Nephron (organoid): ENCODE results near the gene CSNK2A3.
A peak's percentile ranks its signal among the peaks of the same experiment; 100 is the strongest.

Source experiments
- H3K27ac Mint-ChIP-seq, 3 experiments: 2 replicates each; pipeline ENCODE4 v1.8.0; 2020; ENCODE audit warnings: mixed read lengths in 3 of 3, mild to moderate bottlenecking in 2 of 3, moderate library complexity in 1 of 3
- H3K27me3 Mint-ChIP-seq: 2 replicates; pipeline ENCODE4 v1.8.0; 2021; ENCODE audit warnings: low read depth, mild to moderate bottlenecking, moderate library complexity, mixed read lengths
- H3K36me3 Mint-ChIP-seq: 2 replicates; pipeline ENCODE4 v1.8.0; 2020; ENCODE audit warnings: low read depth, mixed read lengths
- H3K4me1 Mint-ChIP-seq: 2 replicates; pipeline ENCODE4 v1.8.0; 2020; ENCODE audit warnings: mixed read lengths
- H3K4me3 Mint-ChIP-seq, 3 experiments: 2 replicates each; pipeline ENCODE4 v1.8.0; 2020; ENCODE audit warnings: mild to moderate bottlenecking in 3 of 3, mixed read lengths in 3 of 3, moderate library complexity in 2 of 3
- H3K9me3 Mint-ChIP-seq: 2 replicates; pipeline ENCODE4 v1.8.0; 2020; ENCODE audit warnings: mixed read lengths
- CTCF ChIP-seq, 3 experiments: fragments of 200-600 bp; sonication (generic); IDR thresholded peaks; one replicate each; pipeline ENCODE4 v1.5.0; 2021; ENCODE audit warnings: antibody characterized with exemption in 3 of 3; ENCODE audit not compliant: unreplicated experiment in 3 of 3

Gene CSNK2A3

GRCh38 chr11:11396301-11397035, 43.4 kb upstream of the CSNK2A3 start:
- no peak for TF ChIP-seq CTCF (IDR thresholded peaks at IDR 0.05; ENCODE audit: unreplicated experiment in 3 of 3)
- H3K9me3 Mint-ChIP-seq, result no peaks in the 10 kb centered on the region
- H3K27ac Mint-ChIP-seq, result peak overlapping the region in 2 of 3 experiments; percentile 8 to 72
- H3K4me1 Mint-ChIP-seq, result peaks cover 18% of the 10 kb centered on the region
- peaks cover 22% of the 10 kb centered on the region for H3K27me3 Mint-ChIP-seq
- H3K36me3 Mint-ChIP-seq, result no peaks in the 10 kb centered on the region
- H3K4me3 Mint-ChIP-seq, result no peak overlapping the region

GRCh38 chr11:11395126-11395525, 42.1 kb upstream of the CSNK2A3 start:
- Mint-ChIP-seq H3K27ac (no peak overlapping the region), H3K4me1 (peaks cover 18% of the 10 kb centered on the region), H3K9me3 (no peaks in the 10 kb centered on the region), H3K4me3 (no peak overlapping the region), H3K36me3 (no peaks in the 10 kb centered on the region), H3K27me3 (peaks cover 18% of the 10 kb centered on the region)
- TF ChIP-seq CTCF (IDR thresholded peaks at IDR 0.05; ENCODE audit: unreplicated experiment in 3 of 3), result no peak

GRCh38 chr11:11394241-11394640, 41.2 kb upstream of the CSNK2A3 start:
- H3K4me3 Mint-ChIP-seq, result no peak overlapping the region
- no peaks in the 10 kb centered on the region for H3K9me3 Mint-ChIP-seq
- peaks cover 18% of the 10 kb centered on the region for H3K4me1 Mint-ChIP-seq
- H3K27me3 Mint-ChIP-seq, result peaks cover 20% of the 10 kb centered on the region
- no peak for TF ChIP-seq CTCF (IDR thresholded peaks at IDR 0.05; ENCODE audit: unreplicated experiment in 3 of 3)
- no peak overlapping the region for H3K27ac Mint-ChIP-seq
- no peaks in the 10 kb centered on the region for H3K36me3 Mint-ChIP-seq

GRCh38 chr11:11391796-11392463, 38.9 kb upstream of the CSNK2A3 start:
- Mint-ChIP-seq H3K27ac (no peak overlapping the region), H3K27me3 (peaks cover 11% of the 10 kb centered on the region), H3K36me3 (no peaks in the 10 kb centered on the region), H3K4me3 (no peak overlapping the region), H3K9me3 (no peaks in the 10 kb centered on the region), H3K4me1 (peaks cover 29% of the 10 kb centered on the region)
- TF ChIP-seq CTCF (IDR thresholded peaks at IDR 0.05; ENCODE audit: unreplicated experiment in 3 of 3), result no peak

- Mint-ChIP-seq H3K9me3 (no peaks in the 10 kb centered on the region), H3K27me3 (peaks cover 11% of the 10 kb centered on the region), H3K36me3 (no peaks in the 10 kb centered on the region), H3K4me1 (peaks cover 23% of the 10 kb centered on the region), H3K27ac (no peak overlapping the region), H3K4me3 (no peak overlapping the region)
- no peak for TF ChIP-seq CTCF (IDR thresholded peaks at IDR 0.05; ENCODE audit: unreplicated experiment in 3 of 3)
Observed at GRCh38 chr11:11391169-11391568, 38.1 kb upstream of the CSNK2A3 start.
